ENCODE results near the gene MRFAP1L1.
A peak's percentile ranks its signal among the peaks of the same experiment; 100 is the strongest.
"Not testable (repeated sequence)": the region's sequence is repeated elsewhere in the genome, so short reads cannot be mapped to it uniquely, and the experiment has no call there.

MRFAP1L1 gene

GRCh38 chr4:6733358-6734164 is 23.9 kb upstream of the MRFAP1L1 start:
- no peak for DNase-seq

- no peak for DNase-seq
Observed at GRCh38 chr4:6732441-6733357, 23.0 kb upstream of the MRFAP1L1 start.

DNA sequence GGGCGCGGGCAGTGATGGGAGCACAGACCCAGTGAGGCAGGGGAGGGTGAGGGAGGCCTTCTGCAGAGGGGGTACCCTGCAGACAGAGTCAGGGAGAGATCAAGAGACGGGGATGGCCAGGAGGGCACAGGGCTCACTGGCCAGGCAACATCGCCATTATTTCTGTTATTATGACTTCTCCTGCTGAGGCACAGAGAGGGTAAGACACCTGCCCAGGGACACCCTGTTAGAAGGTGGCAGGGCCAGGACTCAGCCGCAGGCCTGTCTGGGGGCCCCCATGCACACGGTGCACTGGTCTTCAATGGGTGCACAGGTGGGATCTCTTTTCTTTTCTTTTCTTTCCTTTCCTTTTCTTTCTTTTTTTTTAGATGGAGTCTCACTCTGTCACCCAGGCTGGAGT is 22.1 kb upstream of the MRFAP1L1 start:
- no peak for DNase-seq

DNA sequence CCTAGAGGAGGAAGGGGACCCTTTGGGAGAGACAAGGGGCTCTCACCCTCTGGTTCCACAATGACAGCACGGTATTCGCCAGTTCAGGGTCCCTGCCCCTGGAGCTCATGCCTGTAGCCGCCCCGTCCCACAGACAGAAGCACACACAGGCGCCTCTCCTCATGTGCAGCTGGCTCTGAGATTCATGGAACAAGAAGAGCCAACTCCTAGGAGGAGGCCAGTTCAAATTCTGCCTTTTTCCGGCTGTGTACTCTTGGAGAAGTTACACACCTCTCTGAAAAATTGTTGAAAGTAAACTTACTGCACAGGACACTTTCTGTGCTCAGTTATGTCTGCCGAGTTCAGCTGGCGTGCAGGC is 21.6 kb upstream of the MRFAP1L1 start:
- no peak for DNase-seq

- DNase-seq = no peak
Observed at GRCh38 chr4:6730603-6731317, 21.1 kb upstream of the MRFAP1L1 start.

DNA sequence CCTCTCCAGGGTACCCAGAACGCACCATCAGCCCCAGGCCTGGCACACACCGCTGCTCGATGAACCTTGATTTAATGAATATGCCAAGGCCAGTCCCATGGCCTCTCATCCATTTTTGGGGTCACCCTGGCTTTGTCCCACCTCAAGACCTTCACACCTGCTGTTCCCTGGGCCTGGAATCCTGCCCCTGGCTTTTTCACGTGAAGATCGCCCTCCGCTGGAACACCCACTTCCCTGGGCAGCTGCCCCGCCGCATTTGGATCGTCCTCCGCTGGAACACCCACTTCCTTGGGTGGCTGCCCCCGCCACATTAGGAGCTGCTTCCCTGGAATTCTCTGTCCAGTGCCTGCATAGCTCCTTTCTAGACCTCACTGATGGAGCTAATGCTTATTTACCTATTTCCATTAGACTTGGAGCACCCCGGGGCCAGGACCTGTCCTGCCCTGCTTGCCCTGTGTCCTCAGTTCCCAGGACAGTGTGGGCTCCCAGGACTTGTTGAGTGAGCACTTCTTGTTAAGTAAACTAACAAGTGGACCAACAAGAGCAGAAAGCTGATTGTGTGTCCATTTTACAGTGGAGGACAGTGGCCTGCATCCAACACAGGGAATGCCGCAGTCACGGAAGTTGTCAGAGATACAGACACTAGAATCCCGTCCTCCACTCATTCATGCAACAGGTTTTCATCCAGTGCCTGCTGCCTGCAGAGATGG is 18.8 kb upstream of the MRFAP1L1 start:
- DNase-seq = no peak

DNA sequence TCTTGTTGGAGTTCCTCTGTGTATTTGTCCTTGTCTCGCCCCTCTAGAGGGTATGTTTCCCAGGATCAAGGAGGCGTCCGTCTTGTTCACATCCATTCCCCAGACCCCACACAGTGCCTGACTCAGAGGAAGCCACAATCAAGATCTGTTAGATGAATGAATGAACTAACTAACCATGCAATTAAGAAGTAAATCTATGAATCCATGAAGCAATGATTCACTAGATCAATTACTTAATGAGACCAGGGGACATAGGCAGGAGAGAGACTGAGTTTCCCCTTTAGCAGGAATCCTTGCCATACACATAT is 18.2 kb upstream of the MRFAP1L1 start:
- no peak for DNase-seq

GRCh38 chr4:6727081-6727942 is 17.6 kb upstream of the MRFAP1L1 start:
- DNase-seq = no peak

DNA sequence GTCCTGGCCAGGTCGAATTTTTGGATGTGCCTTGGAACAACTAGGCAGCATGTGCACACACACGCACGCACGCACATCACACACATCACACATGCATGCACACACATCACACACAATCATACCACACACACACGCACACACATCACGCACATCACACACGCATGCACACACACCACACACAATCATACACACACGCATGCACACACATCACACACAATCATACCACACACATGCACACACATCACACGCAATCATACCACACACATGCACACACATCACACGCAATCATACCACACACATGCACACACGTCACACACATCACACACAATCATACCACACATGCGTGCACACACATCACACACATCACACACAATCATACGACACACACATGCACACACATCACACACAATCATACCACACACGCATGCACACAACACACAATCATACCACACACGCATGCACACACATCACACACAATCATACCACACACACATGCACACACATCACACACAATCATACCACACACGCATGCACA is 15.8 kb upstream of the MRFAP1L1 start:
- not testable (repeated sequence) for DNase-seq

DNA sequence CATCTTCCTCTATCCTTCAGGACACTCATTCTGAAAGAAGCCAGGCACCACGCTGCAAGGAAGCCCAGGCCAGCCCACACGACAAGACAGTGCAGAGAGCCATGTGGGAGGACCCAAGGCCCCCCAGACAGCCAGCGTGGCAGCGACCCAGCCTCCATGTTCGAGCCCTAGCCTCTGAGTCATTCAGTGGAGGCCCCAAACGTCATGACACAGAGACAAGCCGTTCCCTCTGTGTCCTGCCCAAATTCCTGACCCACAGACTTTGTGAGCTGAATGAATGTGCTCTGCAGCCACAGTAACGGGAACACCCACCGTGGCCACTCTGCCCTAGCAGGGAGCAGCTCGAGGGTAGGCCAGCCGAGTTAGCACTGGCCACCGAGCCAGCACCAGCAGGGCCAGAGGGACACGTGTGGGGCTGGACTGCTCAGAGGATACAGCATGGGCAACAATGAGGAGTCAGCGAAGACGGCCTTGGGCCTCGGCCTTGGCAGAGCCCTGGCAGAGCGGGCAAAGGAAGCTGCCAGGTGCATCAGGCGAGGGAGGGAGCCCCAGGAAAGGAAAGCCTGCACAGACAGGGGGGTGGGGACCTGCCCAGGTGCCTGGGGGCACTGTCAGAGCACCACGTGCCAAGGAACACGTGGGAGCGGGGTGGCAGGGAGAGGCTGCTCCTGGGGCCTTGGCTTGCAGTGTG is 14.9 kb upstream of the MRFAP1L1 start:
- no peak for DNase-seq

DNA sequence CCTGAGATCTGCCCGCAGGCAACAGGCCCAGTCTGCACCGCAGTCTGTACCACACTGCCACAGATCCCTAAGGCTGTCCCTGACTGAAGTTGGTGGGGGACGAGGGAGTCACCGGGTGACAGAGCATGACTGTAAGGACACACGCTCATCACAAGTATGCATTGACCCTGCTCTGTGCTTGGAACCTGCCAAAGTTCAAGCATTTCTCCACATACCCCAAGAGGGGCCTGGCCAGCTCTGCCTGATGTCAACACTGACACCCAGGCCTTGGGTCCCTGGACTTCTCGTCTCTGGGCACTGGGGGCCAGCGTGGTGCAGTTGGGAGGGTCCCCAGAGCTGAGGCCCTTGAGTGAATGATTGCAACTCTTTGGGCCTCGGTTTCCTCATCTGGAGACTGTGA is 14.2 kb upstream of the MRFAP1L1 start:
- DNase-seq = no peak

DNA sequence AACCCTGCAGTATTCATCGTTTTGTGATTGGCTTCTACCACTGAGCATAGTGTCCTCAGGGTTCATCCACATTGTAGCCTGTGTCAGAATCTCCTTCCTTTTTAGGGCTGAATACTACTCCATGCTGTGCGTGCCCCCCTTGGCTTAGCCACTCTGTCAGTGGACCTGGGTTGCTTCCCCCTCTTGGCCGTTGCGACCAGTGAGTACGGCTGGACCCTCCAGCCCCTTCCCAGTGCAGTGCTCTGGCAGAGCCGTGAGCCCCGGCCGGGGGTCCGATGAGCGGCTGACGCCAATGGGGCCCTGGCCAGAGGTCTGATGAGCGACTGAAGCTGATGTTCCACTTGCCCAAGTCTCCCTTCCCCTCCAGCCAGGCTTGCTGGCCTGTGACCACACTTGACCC is 13.2 kb upstream of the MRFAP1L1 start:
- DNase-seq = no peak

GRCh38 chr4:6721121-6721520 is 11.5 kb upstream of the MRFAP1L1 start:
- DNase-seq = no peak

GRCh38 chr4:6720202-6720699 is 10.6 kb upstream of the MRFAP1L1 start:
- peak; percentile 88 for DNase-seq

DNA sequence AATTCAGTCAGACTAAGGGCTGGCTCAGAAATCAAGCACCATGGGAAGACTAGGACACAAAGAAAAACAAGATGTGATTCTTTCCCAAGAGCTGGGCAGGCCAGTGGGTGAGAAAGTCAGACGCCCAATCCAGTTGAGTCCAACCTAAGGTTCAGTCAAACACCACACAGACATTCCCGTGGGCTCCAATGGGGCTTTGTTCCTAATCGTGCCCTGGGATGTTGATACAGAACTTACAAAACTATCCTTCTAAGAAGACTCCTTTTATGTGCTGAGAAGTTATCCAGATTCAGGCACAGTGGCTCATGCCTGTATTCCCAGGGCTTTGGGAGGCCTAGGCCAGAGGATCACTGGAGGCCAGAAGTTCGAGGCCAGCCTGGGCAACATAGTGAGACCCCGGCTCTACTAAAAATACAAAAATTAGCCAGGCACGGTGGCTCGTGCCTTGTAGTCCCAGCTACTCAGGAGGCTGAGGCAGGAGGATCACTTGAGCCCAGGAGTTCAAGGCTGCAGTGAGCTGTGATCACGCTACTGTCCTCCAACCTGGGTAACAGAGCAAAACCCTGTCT is 10.0 kb upstream of the MRFAP1L1 start:
- DNase-seq = no peak

- DNase-seq = no peak
Observed at GRCh38 chr4:6718932-6719610, 9.4 kb upstream of the MRFAP1L1 start.

DNA sequence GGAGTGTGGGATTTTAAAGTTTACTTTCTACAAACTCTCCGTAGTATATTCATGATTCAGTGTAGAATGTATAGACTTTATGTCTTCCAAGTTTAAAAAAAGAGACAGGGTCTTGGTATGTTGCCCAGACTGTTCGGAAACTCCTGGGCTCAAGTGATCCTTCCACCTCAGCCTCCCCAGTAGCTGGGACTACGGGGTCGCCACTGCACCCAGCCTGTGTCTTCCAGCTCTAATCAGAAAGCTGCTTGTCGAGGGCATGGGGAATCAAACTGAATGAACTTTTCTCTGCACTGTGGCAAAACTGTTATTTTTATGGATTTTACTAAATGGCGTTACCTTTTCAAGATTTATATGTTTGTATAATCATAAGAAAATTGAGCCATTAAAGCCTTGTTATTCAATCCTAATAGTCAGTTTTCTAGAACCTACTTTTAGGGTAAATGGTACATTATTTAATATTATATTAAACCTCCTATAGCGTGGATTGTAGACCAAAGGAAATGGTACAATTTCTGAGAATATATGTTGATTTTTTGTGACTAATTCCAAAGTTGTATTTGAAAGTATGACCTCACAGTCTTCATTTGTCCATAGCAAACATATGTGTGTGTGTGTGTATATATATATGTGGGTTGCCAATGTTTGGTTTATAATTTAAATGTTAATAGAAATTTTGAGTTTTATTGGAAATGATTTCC is 7.4 kb upstream of the MRFAP1L1 start:
- no peak for DNase-seq

DNA sequence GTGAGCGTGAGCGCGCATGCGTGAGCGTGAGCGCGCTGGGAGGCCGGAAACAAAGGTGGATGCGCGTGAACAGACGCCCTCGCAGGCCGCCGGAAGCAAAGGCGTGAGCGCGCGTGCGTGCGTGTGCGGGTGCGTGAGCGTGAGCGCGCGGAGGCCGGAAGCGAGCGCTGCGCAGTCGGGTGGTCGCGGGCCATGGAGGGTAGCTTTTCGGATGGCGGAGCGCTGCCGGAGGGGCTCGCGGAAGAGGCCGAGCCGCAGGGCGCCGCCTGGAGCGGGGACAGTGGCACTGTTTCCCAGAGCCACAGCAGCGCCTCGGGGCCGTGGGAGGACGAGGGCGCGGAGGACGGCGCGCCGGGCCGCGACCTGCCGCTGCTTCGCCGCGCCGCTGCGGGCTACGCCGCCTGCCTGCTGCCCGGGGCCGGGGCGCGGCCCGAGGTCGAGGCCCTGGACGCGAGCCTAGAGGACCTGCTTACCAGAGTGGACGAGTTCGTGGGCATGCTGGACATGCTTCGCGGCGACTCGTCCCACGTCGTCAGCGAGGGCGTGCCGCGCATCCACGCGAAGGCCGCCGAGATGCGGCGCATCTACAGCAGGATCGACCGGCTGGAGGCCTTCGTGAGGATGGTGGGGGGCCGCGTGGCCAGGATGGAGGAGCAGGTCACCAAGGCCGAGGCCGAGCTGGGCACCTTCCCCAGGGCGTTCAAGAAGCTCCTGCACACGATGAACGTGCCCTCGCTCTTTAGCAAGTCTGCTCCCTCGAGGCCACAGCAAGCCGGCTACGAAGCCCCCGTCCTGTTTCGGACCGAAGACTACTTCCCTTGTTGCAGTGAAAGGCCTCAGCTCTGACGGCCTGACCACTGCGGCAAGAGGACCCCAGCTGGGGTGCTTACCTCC is 6.6 kb upstream of the MRFAP1L1 start, which contains the start of gene BLOC1S4:
BLOC1S4 (plus strand) TSS at position 157 of the 894 bp plus-strand sequence; CDS start at position 193, 36 bp downstream.
- DNase-seq = peak; percentile 92

Measured in CD4-positive, alpha-beta T cell treated with Interleukin-6 for 4 hours (primary cell).